K562 (cell line): ENCODE data around the gene CRYBG1. TPM values are rescaled to one million over a fixed set of nuclear protein-coding genes. Genes with fewer than 3 reads are reported as not detected.

ENCODE experiments used
- ATAC-seq: fragments of 200-7000 bp; cut with Tn5 transposase; 3 replicates; pipeline ENCODE4 v1.9.1; 2020; ENCODE audit warnings: moderate library complexity
- BruUV-seq: library from RNA; stranded (reverse); fragments of 400-500 nt; replicated peaks from 2 replicates; lab custom pipeline; 2021; lab: Mats Ljungman, UMichigan
- CTCF ChIA-PET: fragments of 300-600 bp; formaldehyde crosslinking; extraction: SDS; loops from one replicate; lab custom pipeline; 2021; ENCODE audit warnings: low intra/inter-chr PET ratio; lab: Yijun Ruan, JAX
- POLR2A ChIA-PET: fragments of 300-600, 350-650 bp; sonication (Branson Sonifier 250); formaldehyde crosslinking; extraction: SDS; loops from one replicate; lab custom pipeline; 2021; ENCODE audit warnings: antibody characterized with exemption, inconsistent platforms; lab: Yijun Ruan, JAX
- DNase-seq, 4 experiments: peaks; one replicate each; pipeline versions ENCODE4 v3.0.0 to v3.0.0-alpha.2; 2011 to 2018; ENCODE audit warnings: low spot score in 3 of 4, mixed read lengths in 3 of 4; ENCODE audit errors: extremely low read depth in 1 of 4
- FAIRE-seq: peaks from 2 replicates; lab custom pipeline; 2011; peaks lifted over from hg19 to GRCh38; lab: Jason Lieb, UNC
- H2AFZ ChIP-seq: 2 replicates; pipeline ENCODE4 v1.6.0; 2011; ENCODE audit warnings: low read depth, low read length, control low read depth, inconsistent platforms
- H3K27ac ChIP-seq: fragments of 200-600 bp; 3 replicates; pipeline ENCODE4 v1.8.0; 2011; ENCODE audit warnings: low read depth, mild to moderate bottlenecking, control low read depth, inconsistent platforms, low read length, moderate library complexity, mixed read lengths; ENCODE audit errors: extremely low read depth
- H3K27me3 ChIP-seq, 2 experiments: fragments of 300-600 bp in 1 of 2; 2 replicates in 1 of 2; 3 replicates in 1 of 2; pipeline versions ENCODE4 v1.6.0 to v1.8.0; 2011; ENCODE audit warnings: inconsistent platforms in 2 of 2, low read length in 2 of 2, mild to moderate bottlenecking in 1 of 2, mixed read lengths in 1 of 2, moderate library complexity in 1 of 2; ENCODE audit not compliant: control insufficient read depth in 2 of 2, insufficient read depth in 2 of 2
- H3K36me3 ChIP-seq: fragments of 300-600 bp; 3 replicates; pipeline ENCODE4 v1.8.0; 2011; ENCODE audit warnings: mild to moderate bottlenecking, low read length, inconsistent platforms; ENCODE audit not compliant: control insufficient read depth, insufficient read depth
- H3K4me1 ChIP-seq, 2 experiments: fragments of 200-600 bp in 1 of 2; replicated peaks in 1 of 2; 2 replicates in 1 of 2; 3 replicates in 1 of 2; pipeline versions ENCODE4 v1.5.1 to v1.8.0; 2011; ENCODE audit warnings: inconsistent platforms in 2 of 2, low read length in 2 of 2, mild to moderate bottlenecking in 1 of 2, mixed read lengths in 1 of 2, moderate library complexity in 1 of 2; ENCODE audit not compliant: control insufficient read depth in 2 of 2, insufficient read depth in 2 of 2
- H3K4me2 ChIP-seq: 2 replicates; pipeline ENCODE4 v1.6.1; 2011; ENCODE audit warnings: low read length, control low read depth, inconsistent platforms, mixed read lengths; ENCODE audit not compliant: insufficient read depth
- H3K4me3 ChIP-seq: fragments of 200-600 bp; sonication (generic), shearing (Covaris generic); 2 replicates; pipeline ENCODE4 v1.5.1; 2016; ENCODE audit warnings: control low read depth, inconsistent platforms
- H3K79me2 ChIP-seq: fragments of 200-600 bp; 3 replicates; pipeline ENCODE4 v1.8.0; 2011; ENCODE audit warnings: low read length, inconsistent platforms; ENCODE audit not compliant: control insufficient read depth, insufficient read depth
- H3K9ac ChIP-seq, 2 experiments: 2 replicates each; pipeline versions ENCODE4 v1.6.0 to v1.6.1; 2011; ENCODE audit warnings: low read depth in 2 of 2, low read length in 2 of 2, control low read depth in 1 of 2, inconsistent platforms in 1 of 2, mild to moderate bottlenecking in 1 of 2, mixed read lengths in 1 of 2; ENCODE audit not compliant: insufficient read depth in 1 of 2
- H3K9me1 ChIP-seq: one replicate; pipeline ENCODE4 v1.6.0; 2011; ENCODE audit warnings: inconsistent platforms, mild to moderate bottlenecking, low read length, moderate library complexity; ENCODE audit not compliant: control insufficient read depth, insufficient read depth
- H3K9me3 ChIP-seq: replicated peaks from 2 replicates; pipeline ENCODE4 v1.5.1; 2011; ENCODE audit warnings: low read depth, low read length, inconsistent platforms; ENCODE audit not compliant: control insufficient read depth, insufficient read depth
- H4K20me1 ChIP-seq: replicated peaks from 2 replicates; pipeline ENCODE4 v1.6.1; 2011; ENCODE audit warnings: low read length, inconsistent platforms, mixed read lengths; ENCODE audit not compliant: control insufficient read depth, insufficient read depth
- ETV1 ChIP-seq: fragments of 450-650 bp; conservative IDR thresholded peaks from 2 replicates; pipeline ENCODE4 v1.6.1; 2016; ENCODE audit warnings: missing genetic modification characterization, control low read depth, low read depth, missing compliant biosample characterization
- GTF2A2 ChIP-seq: IDR thresholded peaks from 2 replicates; pipeline ENCODE4 v1.6.1; 2016; ENCODE audit warnings: mild to moderate bottlenecking, missing genetic modification characterization, missing compliant biosample characterization
- MLX ChIP-seq, 2 experiments: fragments of 450-650 bp in 1 of 2; sonication (generic) in 1 of 2; formaldehyde crosslinking; conservative IDR thresholded peaks; 2 replicates each; pipeline versions ENCODE4 v1.4.0 to v1.8.1; 2020 to 2022; ENCODE audit warnings: mild to moderate bottlenecking in 1 of 2, missing genetic modification reagents in 1 of 2
- PATZ1 ChIP-seq: fragments of 250-450 bp; sonication (Bioruptor Pico); IDR thresholded peaks from 2 replicates; pipeline ENCODE4 v1.5.0; 2020; ENCODE audit warnings: mild to moderate bottlenecking, borderline replicate concordance
- PBX2 ChIP-seq, 2 experiments: IDR thresholded peaks in 1 of 2; conservative IDR thresholded peaks in 1 of 2; 2 replicates each; pipeline ENCODE4 v1.6.1; 2016; ENCODE audit warnings: low read depth in 2 of 2, mild to moderate bottlenecking in 1 of 2, missing compliant biosample characterization in 1 of 2, missing genetic modification characterization in 1 of 2, moderate library complexity in 1 of 2
- RERE ChIP-seq: sonication (generic); formaldehyde crosslinking; IDR thresholded peaks from 2 replicates; pipeline ENCODE4 v1.8.0; 2023; ENCODE audit warnings: missing genetic modification reagents, mild to moderate bottlenecking, borderline replicate concordance
- SIRT6 ChIP-seq: IDR thresholded peaks from one replicate; pipeline ENCODE4 v1.6.1; 2012; ENCODE audit warnings: low read depth, mild to moderate bottlenecking, control low read depth, inconsistent platforms, low read length, moderate library complexity
- TAF7 ChIP-seq: fragments of 450-650 bp; IDR thresholded peaks from 2 replicates; pipeline ENCODE4 v1.6.1; 2016; ENCODE audit warnings: missing genetic modification characterization, missing compliant biosample characterization
- WGBS: fragments of 100-300 bp; shearing (Covaris generic); methylation state at CpG from one replicate; pipeline ENCODE4 v1.1.6; 2016; ENCODE audit warnings: low coverage, mixed read lengths; ENCODE audit not compliant: insufficient coverage; ENCODE audit errors: missing lambda C conversion rate; 5-methylcytosine and 5-hydroxymethylcytosine counted together
- in situ Hi-C: fragments of 300-500 bp; cut with MboI; formaldehyde crosslinking; loops from 4 replicates; pipeline ENCODE4 v1.15.0; 2018; ENCODE audit warnings: inconsistent platforms, mixed read lengths
- intact Hi-C: fragments of 100-400 bp; cut with micrococcal nuclease; formaldehyde crosslinking; loops from 2 replicates; pipeline ENCODE4 v1.14.2; 2022
- polyA plus RNA-seq, 8 experiments: library from polyadenylated mRNA; depleted of rRNA in 4 of 8; stranded (reverse) in 5 of 8; unstranded in 3 of 8; fragments of >200 nt; fragmentation: Nextera tagmentation in 2 of 8; fragmentation: Illumina TruSeq in 1 of 8; extraction: Ambion mirVana in 2 of 8; extraction: Trizol in 1 of 8; gene quantifications; 2 replicates each; pipeline versions ENCODE4 v1.2.1 to v1.2.3, GENCODE V29; 2011 to 2014; ENCODE audit warnings: inconsistent platforms in 1 of 8, missing spikeins in 1 of 8
- total RNA-seq, 7 experiments: library from RNA; depleted of rRNA in 6 of 7; stranded (reverse); fragments of >200 nt in 6 of 7; fragmentation: Illumina TruSeq in 2 of 7; extraction: Trizol in 2 of 7; gene quantifications; 2 replicates each; pipeline versions ENCODE4 v1.2.1 to v1.2.3, GENCODE V29; 2011 to 2021; ENCODE audit warnings: low replicate concordance in 1 of 7

CRYBG1 gene
- total and polyA plus RNA-seq, 9 of the 15 experiments (the other 6 are each of a cell fraction or from before 2014, with no cell fraction given), result 0.07 to 0.47 (median 0.11) TPM

GRCh38 chr6:106555767-106556166 is 195.2 kb downstream of the CRYBG1 start:
- no TSS peak for BruUV-seq
- 2% methylated on average over 5 of the region's 5 CpGs for WGBS
- ChIA-PET CTCF (interaction anchor here (0.5 to 2.8 kb wide), 4 partner anchors 13 to 111 kb away, joined by 3 to 20 read pairs (median 3); no protein-coding TSS in a partner anchor), POLR2A (interaction anchor here (0.6 kb wide), 1 partner anchor 400 kb away, joined by 3 read pairs; no protein-coding TSS in a partner anchor)
- H3K9me3 ChIP-seq, result no peaks in the 10 kb centered on the region
- H2AFZ ChIP-seq, result no peak overlapping the region
- intact Hi-C loops (no loop called here), in situ Hi-C loops (loop anchor here (25.0 kb wide), 1 partner anchor 432 kb away; no protein-coding TSS in a partner anchor)
- H3K4me3 ChIP-seq, result no peak overlapping the region
- H3K79me2 ChIP-seq, result no peaks in the 10 kb centered on the region
- peaks cover 9 to 19% of the 10 kb centered on the region in 2 experiments; a peak in 3 of 5 replicates for H3K27me3 ChIP-seq
- H4K20me1 ChIP-seq, result no peaks in the 10 kb centered on the region
- no peak overlapping the region for H3K9ac ChIP-seq
- H3K4me1 ChIP-seq, result no peaks in the 10 kb centered on the region
- DNase-seq (no peak), ATAC-seq (no peak), FAIRE-seq (no peak)
- H3K9me1 ChIP-seq, result no peaks in the 10 kb centered on the region
- H3K27ac ChIP-seq, result no peak overlapping the region
- H3K36me3 ChIP-seq, result no peaks in the 10 kb centered on the region
- no peak overlapping the region for H3K4me2 ChIP-seq
- no peak for TF ChIP-seq GTF2A2 (tag)
- TF ChIP-seq TAF7 (tag), result no peak
- no peak for TF ChIP-seq RERE (CRISPR knock-in tag)
- TF ChIP-seq SIRT6, result no peak
- TF ChIP-seq PATZ1 (CRISPR knock-in tag), result no peak
- no peak for TF ChIP-seq MLX (CRISPR knock-in tag; conservative IDR thresholded peaks at IDR 0.05)
- no peak for TF ChIP-seq ETV1
- TF ChIP-seq PBX2 (CRISPR knock-in tag; IDR thresholded peaks at IDR 0.05; ENCODE audit: low read depth), result no peak
- no peak for TF ChIP-seq PBX2 (tag; conservative IDR thresholded peaks at IDR 0.05; ENCODE audit: low read depth)
